Uterus (tissue), 4 donors: ENCODE measurements around the gene ITGB4. TPM values are rescaled to one million over a fixed set of nuclear protein-coding genes. Genes with fewer than 3 reads are reported as not detected.

Source experiments
- DNase-seq, 2 donors: peaks; one replicate each; pipeline ENCODE4 v3.0.0-alpha.2; 2019 to 2020
- H3K27ac ChIP-seq, 2 donors: fragments of 200-600 bp; sonication (generic); 1 replicate in 1 of 2; 2 replicates in 1 of 2; pipeline ENCODE4 v1.5.1; 2016 to 2018
- H3K27me3 ChIP-seq, 2 donors: fragments of 200-600 bp; sonication (generic); one replicate each; pipeline ENCODE4 v1.5.1; 2018 to 2019; ENCODE audit warnings: control low read depth in 1 of 2
- H3K36me3 ChIP-seq, 2 donors: fragments of 200-600 bp; sonication (generic); one replicate each; pipeline ENCODE4 v1.5.1; 2019; ENCODE audit warnings: control low read depth in 1 of 2
- H3K4me1 ChIP-seq, 2 donors: fragments of 200-600 bp; sonication (generic); one replicate each; pipeline ENCODE4 v1.5.1; 2018 to 2019; ENCODE audit warnings: control low read depth in 1 of 2
- H3K4me3 ChIP-seq, 2 donors: fragments of 200-600 bp; sonication (generic); 1 replicate in 1 of 2; 2 replicates in 1 of 2; pipeline ENCODE4 v1.5.1; 2018 to 2019; ENCODE audit warnings: mild to moderate bottlenecking in 1 of 2
- H3K9me3 ChIP-seq, 2 donors: fragments of 200-600 bp; sonication (generic); one replicate each; pipeline ENCODE4 v1.5.1; 2019; ENCODE audit warnings: control low read depth in 1 of 2
- POLR2A ChIP-seq, 2 donors: fragments of 450-650 bp; IDR thresholded peaks; one replicate each; pipeline ENCODE4 v1.6.1; 2016; ENCODE audit warnings: antibody characterized with exemption in 2 of 2, mild to moderate bottlenecking in 1 of 2, moderate library complexity in 1 of 2
- intact Hi-C: fragments of 100-400 bp; cut with DNase I; formaldehyde crosslinking; loops from one replicate; pipeline ENCODE4 v1.15.1; 2023; ENCODE audit warnings: low total_unique reads
- total RNA-seq, 4 donors: library from RNA; depleted of rRNA in 3 of 4; stranded (reverse); fragments of >200 nt in 3 of 4; gene quantifications; one replicate each; pipeline versions ENCODE4 v1.1.0 to v1.2.4, GENCODE V29; 2014 to 2023
- TF ChIP-seq, protein P1 (sequence below), 4 experiments: fragments of 200-600 bp in 2 of 4; fragments of 450-650 bp in 2 of 4; sonication (generic) in 2 of 4; IDR thresholded peaks; one replicate each; pipeline ENCODE4 v1.5.1; 2016 to 2019; ENCODE audit warnings: antibody characterized with exemption in 4 of 4, mild to moderate bottlenecking in 2 of 4, moderate library complexity in 1 of 4
- donor health status: DM: yes; HTN: yes; CAD: no.

Gene ITGB4
- total RNA-seq, 4 donors from 2014 or later = 38.0 to 100 (median 62.3) TPM

DNA sequence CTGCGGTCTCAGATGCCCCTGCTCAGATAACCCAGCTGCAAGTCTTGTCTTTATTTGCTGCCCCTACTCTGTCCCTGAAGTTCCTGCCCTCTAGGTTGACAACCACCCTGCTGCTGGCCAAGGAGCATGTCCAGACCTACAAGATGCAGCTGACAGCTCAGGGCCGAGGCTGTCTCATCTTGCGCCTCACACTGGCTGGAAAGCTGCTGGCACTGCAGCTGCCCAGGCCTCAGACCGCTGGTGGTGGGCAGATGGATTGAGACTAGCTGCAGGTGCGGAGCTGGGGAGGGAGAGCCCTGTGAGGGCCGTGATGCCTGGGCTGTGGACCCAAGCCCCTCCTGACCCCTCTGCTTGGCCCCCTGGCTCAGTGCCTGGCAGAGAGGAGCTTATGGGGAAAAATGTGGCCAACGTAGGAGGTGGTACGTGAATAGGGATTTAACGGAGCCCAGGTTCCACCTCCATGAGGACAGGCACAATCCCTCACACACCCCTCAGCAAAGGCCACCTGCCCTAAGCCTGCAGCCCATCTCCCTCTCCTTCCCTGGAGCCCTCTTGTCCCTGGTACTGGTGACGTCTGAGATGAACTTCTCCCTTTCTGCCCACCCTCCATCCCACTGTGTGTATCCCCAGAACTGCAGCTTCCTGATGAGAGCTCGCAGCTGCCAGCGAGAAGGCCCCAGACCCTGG is 52.0 kb downstream of the ITGB4 start:
- TF ChIP-seq, protein P1, sequence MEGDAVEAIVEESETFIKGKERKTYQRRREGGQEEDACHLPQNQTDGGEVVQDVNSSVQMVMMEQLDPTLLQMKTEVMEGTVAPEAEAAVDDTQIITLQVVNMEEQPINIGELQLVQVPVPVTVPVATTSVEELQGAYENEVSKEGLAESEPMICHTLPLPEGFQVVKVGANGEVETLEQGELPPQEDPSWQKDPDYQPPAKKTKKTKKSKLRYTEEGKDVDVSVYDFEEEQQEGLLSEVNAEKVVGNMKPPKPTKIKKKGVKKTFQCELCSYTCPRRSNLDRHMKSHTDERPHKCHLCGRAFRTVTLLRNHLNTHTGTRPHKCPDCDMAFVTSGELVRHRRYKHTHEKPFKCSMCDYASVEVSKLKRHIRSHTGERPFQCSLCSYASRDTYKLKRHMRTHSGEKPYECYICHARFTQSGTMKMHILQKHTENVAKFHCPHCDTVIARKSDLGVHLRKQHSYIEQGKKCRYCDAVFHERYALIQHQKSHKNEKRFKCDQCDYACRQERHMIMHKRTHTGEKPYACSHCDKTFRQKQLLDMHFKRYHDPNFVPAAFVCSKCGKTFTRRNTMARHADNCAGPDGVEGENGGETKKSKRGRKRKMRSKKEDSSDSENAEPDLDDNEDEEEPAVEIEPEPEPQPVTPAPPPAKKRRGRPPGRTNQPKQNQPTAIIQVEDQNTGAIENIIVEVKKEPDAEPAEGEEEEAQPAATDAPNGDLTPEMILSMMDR (IDR thresholded peaks at IDR 0.05) = no peak
- Histone ChIP-seq H3K36me3 (no peaks in the 10 kb centered on the region), H3K9me3 (no peaks in the 10 kb centered on the region), H3K27ac (peak overlapping the region in 1 of 2 donors; percentile 44), H3K27me3 (no peaks in the 10 kb centered on the region), H3K4me3 (no peak overlapping the region), H3K4me1 (peaks cover 0 to 9% of the 10 kb centered on the region in 2 donors)
- intact Hi-C loops = no loop called here
- peak; percentile 14 to 25 for DNase-seq

DNA sequence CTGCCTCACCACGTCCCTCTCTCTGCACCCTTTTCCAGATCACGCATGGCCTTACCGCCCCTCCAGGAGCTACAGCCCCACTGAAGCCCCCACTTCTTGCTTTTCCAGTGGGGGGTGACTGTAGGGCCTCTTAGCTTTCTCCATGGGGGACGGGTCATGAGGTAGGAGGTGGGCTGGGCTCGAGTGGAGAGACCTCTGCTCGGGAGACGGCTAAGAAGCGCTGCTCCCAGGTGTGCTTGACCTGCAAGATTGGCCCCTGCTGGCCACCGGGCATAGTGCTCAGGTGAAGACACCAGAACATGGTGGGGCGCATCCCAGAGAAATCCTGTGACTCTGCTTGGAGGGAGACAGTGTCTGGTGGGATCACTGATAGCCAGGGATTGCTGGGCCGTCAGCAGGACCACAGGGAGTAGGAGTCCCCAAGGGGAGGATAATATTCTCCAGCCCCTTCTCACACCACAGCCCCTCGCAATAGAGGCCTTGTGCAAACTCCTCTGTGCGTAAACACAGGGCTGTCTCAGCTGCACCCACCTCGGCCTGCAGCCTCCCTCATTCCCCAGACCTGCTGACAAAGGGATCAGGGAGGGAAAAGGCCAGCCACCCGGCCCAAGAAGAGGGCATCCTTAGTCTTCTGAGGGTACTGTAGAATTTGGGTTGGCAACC is 52.7 kb downstream of the ITGB4 start:
- intact Hi-C loops = no loop called here
- no peak overlapping the region for H3K4me3 ChIP-seq
- peaks cover 0 to 9% of the 10 kb centered on the region in 2 donors for H3K4me1 ChIP-seq
- no peaks in the 10 kb centered on the region for H3K27me3 ChIP-seq
- TF ChIP-seq, protein P1 (IDR thresholded peaks at IDR 0.05) = no peak
- no peak for TF ChIP-seq POLR2A (IDR thresholded peaks at IDR 0.05)
- DNase-seq = peak in 1 of 2 donors; percentile 23
- H3K36me3 ChIP-seq = no peaks in the 10 kb centered on the region
- H3K27ac ChIP-seq = peak overlapping the region in 1 of 2 donors; percentile 44
- H3K9me3 ChIP-seq = no peaks in the 10 kb centered on the region

DNA sequence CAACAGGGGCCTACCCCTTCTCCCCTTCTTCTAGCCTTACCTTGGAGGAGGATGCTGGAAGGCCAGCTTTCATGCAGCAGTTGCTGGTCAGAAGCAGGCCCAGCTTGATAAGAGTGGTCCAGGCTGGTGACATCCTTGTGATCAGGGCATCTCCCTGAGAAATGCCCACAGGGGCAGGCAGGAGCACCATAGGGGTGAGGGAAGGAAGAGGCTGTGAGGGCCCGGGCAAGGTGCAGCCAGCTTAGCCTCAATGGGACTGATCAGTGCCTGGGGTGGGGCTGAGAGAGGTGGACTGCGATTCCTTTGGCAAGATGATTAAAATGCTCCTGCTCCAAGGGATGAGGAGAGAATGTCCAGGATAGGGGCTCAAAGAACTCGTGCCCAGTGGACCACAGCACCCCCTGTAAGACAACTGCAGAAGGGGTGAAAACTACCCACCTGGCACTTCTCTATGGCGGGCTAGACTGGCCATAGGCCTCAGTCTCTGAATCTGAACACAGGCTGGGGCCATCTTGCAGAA is 53.3 kb downstream of the ITGB4 start:
- H3K9me3 ChIP-seq = no peaks in the 10 kb centered on the region
- TF ChIP-seq POLR2A (IDR thresholded peaks at IDR 0.05) = no peak
- TF ChIP-seq, protein P1 (IDR thresholded peaks at IDR 0.05) = no peak
- no peak overlapping the region for H3K4me3 ChIP-seq
- H3K27me3 ChIP-seq = no peaks in the 10 kb centered on the region
- intact Hi-C loops = no loop called here
- H3K36me3 ChIP-seq = no peaks in the 10 kb centered on the region
- peaks cover 0 to 9% of the 10 kb centered on the region in 2 donors for H3K4me1 ChIP-seq
- H3K27ac ChIP-seq = peak overlapping the region in 1 of 2 donors; percentile 44
- no peak for DNase-seq

DNA sequence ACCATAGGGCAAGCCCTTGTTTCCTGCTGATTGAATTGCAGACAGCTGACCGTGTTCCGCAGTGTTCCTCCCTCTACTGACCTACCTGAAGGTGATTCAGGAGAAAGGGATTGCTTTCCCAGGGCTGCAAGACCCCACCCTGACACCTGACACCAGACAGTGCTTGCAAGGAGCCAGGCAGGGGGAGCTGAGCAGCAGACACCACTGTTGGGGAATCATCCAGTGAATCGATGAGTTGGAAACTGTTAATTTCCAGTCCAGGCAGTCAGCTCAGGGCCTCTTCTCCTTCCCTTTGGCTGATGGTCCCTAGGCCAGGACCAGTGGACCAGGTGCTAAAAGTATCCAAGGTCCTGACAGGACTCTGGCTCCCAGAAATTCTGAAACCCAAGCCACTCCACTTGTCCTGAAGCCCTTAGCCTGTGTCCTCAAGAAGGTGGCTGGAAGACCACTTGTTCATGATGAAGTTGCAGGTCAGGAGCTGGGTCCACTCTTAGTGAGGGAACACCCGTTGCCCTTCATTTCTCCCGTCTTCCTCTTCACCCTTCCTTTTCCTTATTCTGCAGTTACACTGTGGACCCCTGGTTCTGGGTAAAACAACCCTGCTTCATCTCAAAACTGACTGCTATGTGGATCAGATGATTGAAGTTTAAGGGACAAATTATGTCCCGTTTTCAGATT is 53.9 kb downstream of the ITGB4 start:
- H3K36me3 ChIP-seq = no peaks in the 10 kb centered on the region
- TF ChIP-seq POLR2A (IDR thresholded peaks at IDR 0.05) = no peak
- TF ChIP-seq, protein P1 (IDR thresholded peaks at IDR 0.05) = no peak
- peak in 1 of 2 donors; percentile 23 for DNase-seq
- H3K9me3 ChIP-seq = no peaks in the 10 kb centered on the region
- H3K4me1 ChIP-seq = peaks cover 0 to 9% of the 10 kb centered on the region in 2 donors
- intact Hi-C loops = no loop called here
- H3K27ac ChIP-seq = peak overlapping the region in 1 of 2 donors; percentile 44
- no peaks in the 10 kb centered on the region for H3K27me3 ChIP-seq
- H3K4me3 ChIP-seq = no peak overlapping the region
